GM18526 (cell line): ENCODE data around the gene SPRR2G.

Experiments
- POLR2A ChIP-seq: IDR thresholded peaks from 3 replicates; pipeline ENCODE4 v1.6.1; 2011; ENCODE audit not compliant: insufficient read length; ENCODE audit errors: extremely low read depth

The SPRR2G gene

GRCh38 chr1:153150846-153151245 is at the start of gene SPRR2G:
Gene SPRR2G (minus strand): TSS chr1:153150890. CDS start chr1:153150110, 780 bp downstream.
- TF ChIP-seq POLR2A: no peak

DNA sequence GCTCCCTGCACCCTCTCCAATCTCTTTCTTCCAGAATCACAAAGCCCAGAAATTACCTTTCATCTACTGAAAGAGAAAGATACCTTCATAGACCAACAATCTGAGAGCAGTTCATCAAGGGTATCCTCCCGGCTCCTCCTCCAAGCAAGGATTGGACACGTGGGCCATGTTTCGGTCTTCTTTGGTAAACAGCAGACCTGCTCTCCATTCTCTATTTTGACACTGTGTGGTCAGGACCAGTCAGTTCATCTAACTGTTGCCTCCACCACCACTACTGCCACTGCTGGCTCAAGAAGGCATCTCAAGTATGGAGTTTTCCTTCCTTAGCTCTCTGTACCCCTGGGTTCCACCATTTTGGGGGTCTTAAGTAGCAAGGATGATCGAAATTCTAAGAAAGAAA is 44.5 kb upstream of the SPRR2G start:
- TF ChIP-seq POLR2A: no peak

DNA sequence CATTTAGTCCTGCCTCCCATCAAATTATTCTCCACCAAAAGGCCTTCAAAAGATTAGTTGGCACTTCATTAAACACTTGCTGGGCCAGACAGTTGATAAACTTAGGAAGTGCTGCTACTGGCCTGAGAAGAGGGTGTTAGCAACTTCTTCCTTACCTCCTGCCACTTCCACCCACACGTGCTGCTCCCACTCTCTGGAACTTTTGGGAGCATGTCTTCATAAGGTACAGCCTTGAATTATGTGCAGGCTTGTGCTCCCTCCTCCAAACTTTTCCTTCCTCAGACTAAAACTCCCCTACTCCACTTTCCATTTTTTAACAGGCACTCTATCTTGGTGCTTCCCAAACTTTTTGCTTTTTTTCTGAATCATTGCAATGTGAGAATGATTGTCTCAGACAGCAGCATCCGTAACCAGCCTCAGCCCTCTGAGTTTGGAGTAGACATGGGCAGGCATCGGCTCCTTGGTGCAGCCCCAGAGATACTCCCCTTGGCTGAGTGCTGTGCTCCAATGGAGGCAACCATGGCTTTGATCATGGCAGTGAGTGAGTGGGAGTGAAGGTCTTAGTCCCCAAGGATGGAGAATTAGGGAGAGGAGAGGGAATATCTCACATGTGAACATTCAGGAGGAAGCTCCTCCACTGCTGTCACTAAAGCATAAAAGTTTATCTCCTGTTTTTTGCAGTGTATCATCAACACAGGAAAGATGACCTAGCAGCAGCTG is 43.8 kb upstream of the SPRR2G start:
- TF ChIP-seq POLR2A: no peak

- TF ChIP-seq POLR2A: no peak
These were observed 42.0 kb upstream of the SPRR2G start for GRCh38 chr1:153192697-153193096.

GRCh38 chr1:153190373-153190772 is 39.7 kb upstream of the SPRR2G start:
- no peak for TF ChIP-seq POLR2A

DNA sequence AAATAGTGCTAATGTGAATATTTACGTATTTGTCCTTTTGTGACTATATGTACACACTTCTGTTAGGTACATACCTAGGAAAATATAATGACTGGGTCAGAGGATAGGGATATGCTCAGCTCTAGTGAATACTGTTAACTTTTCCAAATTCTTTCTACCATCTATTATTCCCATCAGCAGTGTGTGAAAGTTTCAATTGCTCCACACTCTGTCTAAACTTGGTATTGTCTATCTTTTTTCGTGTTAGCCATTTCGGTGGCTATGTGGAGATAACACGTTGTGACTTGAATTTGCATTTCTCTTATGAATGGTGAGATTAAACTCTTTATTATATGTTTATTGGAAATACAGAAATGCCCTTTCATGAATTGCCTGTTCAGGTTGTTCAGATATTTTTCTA is 29.9 kb upstream of the SPRR2G start:
- TF ChIP-seq POLR2A: no peak

DNA sequence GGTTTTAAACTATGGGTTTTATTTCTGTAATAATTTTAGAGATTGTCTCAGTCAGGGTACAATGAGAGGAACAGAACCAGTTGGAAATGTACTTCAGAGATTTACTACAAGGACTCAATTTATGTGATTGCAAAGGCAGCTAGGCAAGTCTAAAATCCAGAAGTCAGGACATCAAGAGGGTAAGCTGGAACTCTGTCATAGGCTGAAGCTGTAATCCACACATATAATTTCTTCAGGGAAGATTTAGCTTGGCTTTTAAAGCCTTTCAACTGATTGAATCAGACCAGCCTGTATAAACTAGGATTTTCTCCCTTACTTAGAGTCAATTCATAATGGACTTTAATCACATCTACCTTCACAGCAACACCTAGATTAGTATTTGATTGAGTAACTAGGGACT is 28.2 kb upstream of the SPRR2G start:
- TF ChIP-seq POLR2A: no peak

- no peak for TF ChIP-seq POLR2A
These were observed 23.9 kb upstream of the SPRR2G start for GRCh38 chr1:153174624-153175023.

- TF ChIP-seq POLR2A: no peak
These were observed 18.0 kb upstream of the SPRR2G start for GRCh38 chr1:153168686-153169085.

- no peak for TF ChIP-seq POLR2A
These were observed 4.9 kb upstream of the SPRR2G start for GRCh38 chr1:153155541-153155940.

DNA sequence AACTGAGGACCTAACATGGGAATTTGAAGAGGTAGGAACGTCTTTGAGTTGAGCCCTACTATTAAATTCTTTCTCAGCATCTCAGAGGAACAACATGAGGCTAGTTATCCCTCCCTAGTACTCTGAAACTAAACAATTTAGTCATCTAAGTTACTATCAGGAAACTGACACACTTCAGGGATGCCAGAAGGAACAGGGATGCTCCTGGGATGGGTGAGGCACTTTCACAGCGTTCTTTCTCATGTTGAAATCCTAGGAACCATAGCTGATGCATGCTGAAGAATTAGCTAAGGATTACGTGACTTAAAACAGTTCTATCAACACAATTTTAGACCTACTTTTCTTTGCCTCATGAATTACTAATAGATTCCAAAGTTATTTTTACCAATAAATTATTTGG is 1.8 kb upstream of the SPRR2G start:
- TF ChIP-seq POLR2A: no peak

DNA sequence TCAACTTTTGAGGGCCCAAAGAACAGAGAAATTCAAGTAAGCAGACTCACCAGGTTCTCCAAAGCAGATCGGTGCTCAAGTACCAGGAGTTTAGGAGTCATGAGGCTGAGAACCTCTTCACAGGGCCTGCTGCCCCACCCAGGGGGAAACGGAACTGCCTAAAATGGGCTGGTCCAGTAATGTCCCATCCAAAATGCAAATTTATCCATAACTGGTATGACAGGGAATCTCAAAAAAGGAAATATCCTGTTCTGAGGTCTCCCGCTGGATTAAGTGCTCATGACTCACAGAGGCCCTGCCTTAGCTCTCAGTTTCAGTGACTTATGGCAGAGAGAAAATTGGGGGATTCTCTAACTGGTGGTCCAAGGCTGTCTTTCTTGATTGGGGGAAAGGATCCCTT is 9.3 kb downstream of the SPRR2G start:
- no peak for TF ChIP-seq POLR2A

- TF ChIP-seq POLR2A: no peak
These were observed 10.2 kb downstream of the SPRR2G start for GRCh38 chr1:153140484-153140883.

- no peak for TF ChIP-seq POLR2A
These were observed 16.9 kb downstream of the SPRR2G start for GRCh38 chr1:153133743-153134142.

DNA sequence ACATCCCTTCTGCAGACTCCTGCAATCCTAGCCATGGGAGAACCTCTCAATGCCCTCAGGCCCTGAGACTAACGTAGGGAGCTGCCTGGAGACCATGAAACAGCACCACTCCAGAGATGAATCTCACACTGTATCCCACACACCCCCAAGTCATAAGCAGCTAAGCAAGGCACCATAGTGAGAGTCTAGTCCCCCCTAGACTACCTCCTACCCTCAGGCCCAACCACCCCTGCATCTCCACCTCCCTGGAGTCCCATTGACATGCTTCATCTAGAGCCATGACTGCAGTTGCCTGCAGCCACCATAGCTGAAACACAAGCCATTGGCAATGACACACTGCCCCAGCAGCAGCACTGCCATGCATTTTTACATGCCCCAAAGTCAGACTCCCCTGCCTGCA is 17.4 kb downstream of the SPRR2G start:
- TF ChIP-seq POLR2A: no peak

DNA sequence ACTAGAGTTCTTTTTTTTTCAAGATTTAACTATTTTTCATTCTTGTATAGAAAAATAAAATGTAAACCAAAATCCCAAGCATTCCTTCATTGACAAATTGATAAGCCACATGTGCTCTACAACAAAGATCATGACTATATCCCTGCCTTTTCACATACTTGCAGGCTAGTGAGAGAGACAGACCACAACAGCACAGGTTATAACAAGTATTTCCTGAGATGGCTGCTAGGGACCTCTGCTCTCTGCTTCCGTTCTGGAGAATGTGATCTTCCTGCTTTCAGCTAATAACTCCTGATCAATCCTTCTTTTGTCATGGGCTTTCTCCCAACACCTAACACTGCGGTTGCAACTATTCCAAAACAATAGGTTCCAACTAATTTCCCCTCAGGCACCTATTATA is 23.4 kb downstream of the SPRR2G start:
- no peak for TF ChIP-seq POLR2A

DNA sequence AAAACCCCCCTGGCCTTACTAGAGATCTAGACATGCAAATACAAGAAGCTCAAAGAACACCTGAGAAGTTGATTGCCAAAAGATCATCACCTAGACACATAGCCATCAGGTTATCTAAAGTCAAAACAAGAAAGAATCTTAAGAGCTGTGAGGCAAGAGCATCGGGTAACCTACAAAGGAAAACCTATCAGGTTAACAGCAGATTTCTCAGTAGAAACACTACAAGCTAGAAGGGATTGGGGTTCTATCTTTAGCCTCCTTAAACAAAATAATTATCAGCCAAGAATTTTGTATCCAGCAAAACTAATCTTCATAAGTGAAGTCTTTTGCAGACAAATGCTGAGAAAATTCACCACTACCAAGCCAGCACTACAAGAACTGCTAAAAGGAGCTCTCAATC is 25.2 kb downstream of the SPRR2G start:
- no peak for TF ChIP-seq POLR2A
